Ishikawa (cell line): ENCODE measurements around the gene DCAF5.

ENCODE experiments used
- CEBPB ChIP-seq: IDR thresholded peaks from 2 replicates; pipeline ENCODE4 v1.6.1; 2012
- CREB1 ChIP-seq: IDR thresholded peaks from 2 replicates; pipeline ENCODE4 v1.6.1; 2012; ENCODE audit warnings: low read depth
- EGR1 ChIP-seq: IDR thresholded peaks from 2 replicates; pipeline ENCODE4 v1.6.1; 2012
- EP300 ChIP-seq: IDR thresholded peaks from 2 replicates; pipeline ENCODE4 v1.6.1; 2012; ENCODE audit warnings: borderline replicate concordance
- FOXM1 ChIP-seq: IDR thresholded peaks from 2 replicates; pipeline ENCODE4 v1.6.1; 2012; ENCODE audit warnings: low read depth, borderline replicate concordance
- MAX ChIP-seq: IDR thresholded peaks from 2 replicates; pipeline ENCODE4 v1.6.1; 2012
- NFIC ChIP-seq: IDR thresholded peaks from 2 replicates; pipeline ENCODE4 v1.6.1; 2012
- RAD21 ChIP-seq: IDR thresholded peaks from 2 replicates; pipeline ENCODE4 v1.6.1; 2012; ENCODE audit warnings: low read depth
- REST ChIP-seq: IDR thresholded peaks from 2 replicates; pipeline ENCODE4 v1.6.1; 2012; ENCODE audit warnings: low read depth, mild to moderate bottlenecking
- TAF1 ChIP-seq: IDR thresholded peaks from 2 replicates; pipeline ENCODE4 v1.6.1; 2012; ENCODE audit warnings: low read depth, mild to moderate bottlenecking
- TCF12 ChIP-seq: IDR thresholded peaks from 2 replicates; pipeline ENCODE4 v1.6.1; 2012; ENCODE audit warnings: low read depth
- TEAD4 ChIP-seq: IDR thresholded peaks from 2 replicates; pipeline ENCODE4 v1.6.1; 2012
- USF1 ChIP-seq: IDR thresholded peaks from 2 replicates; pipeline ENCODE4 v1.6.1; 2012
- YY1 ChIP-seq: IDR thresholded peaks from 2 replicates; pipeline ENCODE4 v1.6.1; 2012; ENCODE audit warnings: low read depth
- ZBTB7A ChIP-seq: IDR thresholded peaks from 2 replicates; pipeline ENCODE4 v1.6.1; 2012; ENCODE audit warnings: low read depth

The DCAF5 gene

GRCh38 chr14:69175130-69175529 lies 22.2 kb upstream of the DCAF5 start:
- TF ChIP-seq CEBPB (no peak), MAX (no peak), YY1 (no peak), EGR1 (no peak), RAD21 (no peak), EP300 (no peak), TAF1 (no peak)

GRCh38 chr14:69171569-69171968 lies 18.6 kb upstream of the DCAF5 start:
- no peak for TF ChIP-seq USF1
- TF ChIP-seq NFIC: no peak
- TF ChIP-seq EGR1: no peak

- TF ChIP-seq TEAD4 (no peak), MAX (no peak), TCF12 (no peak), EP300 (no peak), USF1 (no peak), FOXM1 (no peak), TAF1 (no peak), YY1 (no peak), NFIC (no peak)
Observed at GRCh38 chr14:69170839-69171238, 17.9 kb upstream of the DCAF5 start.

- TF ChIP-seq YY1 (no peak), CREB1 (no peak), TEAD4 (no peak), TCF12 (no peak), TAF1 (no peak), FOXM1 (no peak), CEBPB (no peak), REST (no peak), EP300 (no peak), NFIC (no peak), MAX (no peak), ZBTB7A (no peak), RAD21 (no peak), EGR1 (no peak)
Observed at GRCh38 chr14:69161590-69161989, 8.7 kb upstream of the DCAF5 start.

GRCh38 chr14:69156224-69156623 lies 3.3 kb upstream of the DCAF5 start:
- TF ChIP-seq MAX (no peak), EGR1 (no peak), CEBPB (no peak), FOXM1 (no peak), YY1 (no peak), EP300 (no peak), ZBTB7A (no peak), REST (no peak), NFIC (no peak), TAF1 (no peak), CREB1 (no peak), TCF12 (no peak), RAD21 (no peak), USF1 (no peak), TEAD4 (no peak)

GRCh38 chr14:69154779-69155178 lies 1.9 kb upstream of the DCAF5 start:
- TF ChIP-seq TCF12 (no peak), EP300 (no peak), CEBPB (no peak), REST (no peak), FOXM1 (no peak), YY1 (no peak), MAX (no peak), ZBTB7A (no peak), CREB1 (no peak), TEAD4 (no peak), NFIC (no peak), TAF1 (no peak), EGR1 (no peak), RAD21 (no peak), USF1 (no peak)
